ENCODE data around the gene TUBB4B.

The TUBB4B gene

DNA sequence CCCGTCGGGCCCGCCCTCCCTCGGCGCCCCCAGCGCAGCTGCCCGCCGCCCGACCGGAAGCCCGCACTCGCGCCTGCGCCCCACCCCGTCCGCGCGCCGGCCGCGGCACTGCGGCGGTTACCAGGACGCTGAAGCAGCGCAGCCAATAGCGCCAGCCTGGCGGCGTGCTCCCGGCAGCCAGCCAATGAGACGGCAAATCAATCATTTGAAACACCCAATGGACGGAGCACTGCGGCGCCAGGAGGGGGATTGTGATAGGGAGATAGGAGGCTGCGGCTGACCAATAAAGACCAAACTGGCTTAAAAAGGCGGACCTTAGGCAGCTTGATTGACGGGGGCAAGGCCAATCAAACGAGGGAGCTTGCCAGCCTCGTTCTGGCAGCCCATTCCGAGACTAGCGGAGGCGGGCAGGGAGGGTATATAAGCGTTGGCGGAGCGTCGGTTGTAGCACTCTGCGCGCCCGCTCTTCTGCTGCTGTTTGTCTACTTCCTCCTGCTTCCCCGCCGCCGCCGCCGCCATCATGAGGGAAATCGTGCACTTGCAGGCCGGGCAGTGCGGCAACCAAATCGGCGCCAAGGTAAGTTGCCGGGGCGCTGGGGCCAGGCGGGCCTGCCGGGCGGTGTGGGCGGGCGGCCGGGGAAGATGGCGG, at the start of gene TUBB4B:
Gene TUBB4B, plus strand, starts transcription at position 447 of the 649 bp plus-strand sequence. Its CDS starts 74 bp downstream, at position 521.
- peak; percentile 100 for DNase-seq

DNA sequence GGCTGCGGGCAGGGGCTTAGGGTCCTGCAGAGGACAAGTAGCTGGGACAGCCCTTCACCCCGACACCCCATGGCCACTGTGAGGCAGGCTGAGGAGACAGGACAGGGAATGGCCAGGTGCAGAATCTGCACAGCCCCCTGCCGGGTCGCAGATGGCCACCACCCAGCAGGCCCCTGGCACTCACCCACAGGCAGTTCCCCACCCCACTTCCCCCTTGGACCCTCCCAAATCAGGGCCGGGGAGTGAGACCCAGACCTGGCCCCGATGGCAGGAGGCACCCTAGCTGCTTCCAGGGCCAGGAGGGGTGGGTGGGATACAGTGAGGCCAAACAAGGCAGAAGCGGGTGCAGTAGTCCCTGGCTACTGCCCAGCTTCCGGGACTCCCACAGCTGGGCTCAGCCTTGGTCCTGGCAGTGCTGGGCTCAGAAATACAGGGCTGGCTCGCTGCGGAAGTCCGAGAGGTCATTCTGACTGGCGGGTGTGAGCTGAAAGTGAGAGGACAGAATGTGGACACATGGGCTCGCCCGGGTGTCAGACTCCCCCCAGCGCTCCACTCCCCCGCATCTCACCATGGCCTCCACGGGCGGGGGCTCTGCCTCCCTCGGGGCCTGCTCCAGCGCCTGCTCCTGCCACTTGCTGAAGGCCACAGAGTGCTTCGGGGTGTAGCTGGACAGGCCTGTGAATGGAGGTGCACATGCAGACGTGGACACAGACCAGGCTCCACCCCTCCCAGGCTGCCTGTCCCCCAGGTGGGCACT, 49.2 kb upstream of the TUBB4B start:
- no peak for DNase-seq

DNA sequence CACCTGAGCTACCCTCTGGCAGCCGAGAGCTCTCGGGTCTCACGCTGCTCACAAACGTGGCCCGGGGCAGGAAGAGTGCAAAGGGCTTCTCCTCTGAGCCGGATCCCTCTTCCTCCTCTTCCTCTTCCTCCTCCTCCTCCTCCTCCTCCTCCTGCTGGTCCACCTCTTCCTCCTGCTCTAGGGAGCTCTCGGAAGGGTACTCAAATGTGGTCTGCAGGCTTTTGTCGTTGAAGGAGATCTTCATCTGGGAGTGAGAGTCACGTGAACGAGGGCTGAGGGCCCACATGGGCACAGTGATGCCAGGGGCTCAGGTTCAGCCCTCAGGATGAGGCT, 48.7 kb upstream of the TUBB4B start:
- no peak for DNase-seq

DNA sequence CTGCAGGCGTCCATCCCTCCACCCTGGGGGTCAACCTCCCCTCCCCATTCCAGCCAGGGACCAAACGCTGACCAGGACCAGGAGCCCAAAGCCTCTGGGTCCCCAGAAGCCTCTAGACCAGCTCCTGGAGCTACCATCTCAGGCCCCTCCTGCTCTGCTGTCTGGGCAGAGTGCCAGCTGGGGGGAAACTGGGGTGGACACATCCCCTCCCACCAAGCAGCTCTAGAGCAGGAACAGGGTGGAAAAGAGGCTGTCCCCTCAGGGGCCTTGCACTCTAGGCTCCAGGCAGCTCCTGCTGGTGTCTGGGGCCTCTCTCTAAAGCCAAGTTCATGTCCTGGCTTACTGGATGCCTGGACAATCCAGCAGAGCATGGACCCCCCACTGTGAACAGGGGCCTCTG, 48.2 kb upstream of the TUBB4B start:
- DNase-seq, result no peak

DNA sequence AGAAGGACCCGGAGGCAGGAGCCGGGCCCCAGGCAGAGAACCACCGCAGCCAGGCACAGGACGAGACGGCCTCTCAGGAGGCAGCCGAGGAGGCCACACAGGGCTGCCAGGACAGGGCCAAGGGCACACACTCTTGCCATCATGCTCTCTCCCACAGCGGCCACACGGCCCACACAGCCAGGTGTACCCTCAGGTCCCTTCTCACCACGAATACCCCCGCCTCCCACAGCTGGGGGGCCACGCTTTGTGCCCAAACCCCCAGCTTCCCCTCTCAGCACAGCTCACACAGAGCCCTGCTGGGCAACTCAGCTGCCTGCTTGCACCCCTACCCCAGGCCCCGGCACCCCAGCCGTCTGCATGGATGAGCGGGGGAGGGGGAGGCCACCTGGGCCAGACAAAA, 47.3 kb upstream of the TUBB4B start:
- DNase-seq, result no peak

DNA sequence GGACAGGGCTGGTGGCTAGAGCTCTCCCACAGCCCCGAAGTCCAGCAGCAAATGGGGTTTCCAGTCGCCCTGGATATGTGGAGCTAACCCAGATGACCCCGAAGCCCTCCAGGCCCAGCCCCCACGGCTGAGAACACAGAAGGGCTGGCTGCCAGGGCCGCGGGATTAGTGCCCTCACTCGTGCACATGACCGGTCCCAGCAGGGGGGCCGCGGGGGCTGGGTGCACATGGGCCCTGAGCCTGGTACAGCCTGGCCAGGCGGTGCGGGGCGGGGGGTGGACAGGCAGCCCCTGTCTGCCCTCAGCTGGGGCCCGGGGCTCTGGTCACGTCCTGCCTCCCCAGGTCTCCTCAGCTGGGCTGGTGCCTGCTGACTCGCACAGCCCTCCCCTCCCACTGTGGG, 46.7 kb upstream of the TUBB4B start:
- no peak for DNase-seq

DNA sequence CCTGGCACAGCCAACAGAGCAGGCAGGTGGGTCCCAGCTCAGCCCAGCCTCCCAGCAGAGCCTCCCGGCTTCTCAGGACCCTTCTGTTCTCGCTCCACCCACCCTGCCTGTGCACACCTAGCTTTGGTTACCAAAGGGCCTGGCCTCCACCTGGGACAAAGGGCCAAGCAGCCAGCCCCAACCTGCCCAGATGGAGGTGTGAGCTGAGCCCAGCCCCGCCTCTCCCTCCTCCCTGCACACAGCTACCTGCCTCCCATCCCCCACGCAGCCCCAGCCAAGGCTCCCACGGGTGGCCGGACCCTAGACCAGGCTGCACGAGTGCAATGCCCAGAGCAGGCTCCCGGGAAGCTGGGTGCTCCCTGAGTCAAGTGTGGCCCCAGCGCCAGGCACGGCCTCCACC, 46.2 kb upstream of the TUBB4B start:
- DNase-seq, result peak; percentile 86

DNA sequence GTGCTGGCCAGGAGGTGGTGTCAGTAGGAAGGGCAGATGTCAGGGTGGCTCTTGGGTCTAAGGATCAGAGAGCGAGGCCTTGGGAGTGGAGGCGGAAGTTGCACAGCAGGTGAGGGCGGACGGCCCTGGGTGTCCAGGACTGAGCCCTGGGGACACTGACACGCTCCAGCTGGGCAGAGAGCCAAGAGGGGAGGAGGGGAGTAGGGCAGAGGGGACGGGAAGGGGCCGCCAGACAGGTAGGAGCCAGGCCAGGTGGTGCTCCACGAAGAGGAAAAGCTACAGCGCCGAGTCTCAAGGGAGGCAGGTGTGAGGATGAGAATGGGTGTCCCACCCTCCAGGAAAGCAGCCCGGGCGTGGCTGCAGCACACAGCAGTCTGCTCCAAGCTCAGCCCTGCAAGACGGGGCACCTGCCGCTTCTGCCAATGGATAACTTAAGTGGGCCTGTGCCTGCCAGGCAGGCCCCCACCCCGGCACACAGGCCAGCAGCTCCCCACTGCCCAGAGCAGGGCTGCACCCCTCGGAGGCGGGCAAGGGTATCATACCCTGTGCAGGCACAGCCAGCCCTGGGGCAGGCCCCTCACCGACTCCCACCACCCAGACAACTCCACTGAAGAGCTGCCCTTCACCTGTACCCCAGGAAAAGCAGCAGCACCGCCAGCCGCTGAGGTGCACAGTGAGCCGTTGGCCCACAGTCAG, 45.4 kb upstream of the TUBB4B start:
- peak; percentile 99 for DNase-seq

DNA sequence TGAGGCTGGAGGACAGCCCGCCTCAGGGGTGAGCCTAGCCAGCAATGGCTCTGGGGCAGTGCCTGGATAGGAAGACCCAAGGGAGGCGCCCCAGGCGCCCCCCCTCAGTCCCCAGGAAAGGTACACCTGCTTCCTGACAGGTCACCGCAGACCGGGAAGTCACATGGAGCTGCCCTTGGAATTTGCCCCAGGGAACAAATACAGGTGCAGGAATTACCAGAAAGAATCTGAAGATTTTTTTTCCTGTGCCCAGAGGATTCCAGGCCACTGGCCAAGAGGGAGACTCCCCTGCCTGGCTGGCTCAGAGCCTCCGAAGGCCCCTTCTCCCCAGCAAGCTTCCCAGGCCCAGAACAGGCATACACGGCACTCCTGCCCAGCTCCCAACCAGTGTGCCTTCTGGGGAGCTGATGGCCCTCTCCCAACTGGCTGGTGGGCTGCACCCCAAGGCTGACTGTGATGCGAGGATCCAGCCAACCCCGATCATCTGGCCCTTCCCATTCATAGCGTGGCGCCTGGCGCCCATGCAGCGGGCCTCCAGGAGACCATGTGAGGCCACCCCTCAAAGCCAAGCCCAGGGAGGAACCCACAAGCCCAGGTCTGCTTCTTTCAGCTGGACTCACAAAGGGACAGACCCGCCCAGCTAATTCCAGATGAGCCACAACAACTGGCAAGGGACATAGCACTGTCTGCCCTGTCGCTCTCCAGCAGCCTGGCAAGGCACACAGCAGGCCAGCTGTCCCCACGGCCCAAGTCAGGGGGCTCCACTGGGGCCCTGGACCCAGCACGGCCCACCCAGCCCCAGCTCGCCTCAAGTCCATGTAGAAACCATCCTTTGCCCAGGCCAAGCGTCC, 42.8 kb upstream of the TUBB4B start:
- DNase-seq, result no peak

DNA sequence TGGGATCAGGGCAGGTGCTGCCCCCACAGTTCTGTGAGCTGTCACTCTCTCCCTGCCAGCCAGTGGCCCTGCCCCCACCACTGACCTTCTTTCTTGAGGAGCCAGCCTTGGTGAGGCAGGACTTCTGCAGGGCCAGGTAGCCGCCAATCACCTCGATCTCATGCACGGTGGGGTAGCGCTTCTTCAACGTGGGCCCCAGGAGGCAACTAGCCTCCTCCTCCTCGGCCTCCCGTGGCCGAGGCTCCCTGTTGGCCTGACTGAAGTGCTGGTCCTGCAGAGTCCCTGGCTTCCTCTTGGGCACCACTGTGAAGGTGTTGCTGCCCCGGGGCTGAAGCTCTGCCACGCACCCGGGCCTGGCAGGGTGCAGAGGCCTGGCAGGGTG, 42.2 kb upstream of the TUBB4B start:
- DNase-seq, result no peak

DNA sequence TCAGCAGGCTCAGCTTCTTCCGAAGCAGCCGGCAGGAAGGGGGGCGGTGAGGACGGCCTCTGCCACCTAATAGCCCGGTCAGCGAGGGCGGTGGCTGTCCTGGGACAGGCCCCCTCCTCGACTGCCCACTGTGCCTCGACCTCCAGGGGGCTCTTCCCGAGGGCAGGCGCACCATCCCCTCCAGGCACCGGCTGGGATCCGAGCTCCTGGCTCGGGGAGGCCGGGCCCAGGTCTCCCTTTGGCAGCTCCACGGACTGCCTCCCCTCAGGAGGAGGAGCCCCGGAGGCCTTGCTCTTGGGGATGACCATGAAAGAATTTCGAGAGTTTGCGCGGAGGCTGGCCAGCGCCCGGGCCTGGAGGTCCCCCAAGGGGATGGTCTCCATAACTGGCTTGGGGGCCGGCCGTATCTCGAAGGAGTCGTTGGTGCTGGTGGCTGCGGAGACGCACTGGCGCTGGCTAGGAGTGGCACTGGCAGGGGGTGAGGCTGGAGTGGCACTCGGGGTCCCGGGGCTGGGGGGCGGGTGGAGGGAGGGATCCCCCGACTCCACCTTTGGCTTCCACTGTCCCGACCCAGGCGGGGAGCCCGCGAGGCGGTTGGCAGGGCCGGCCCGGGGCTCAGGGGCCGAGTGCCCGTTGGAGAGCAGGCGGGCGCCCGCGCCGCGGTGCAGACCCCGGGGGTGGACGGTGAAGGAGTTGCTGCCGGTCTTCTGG, 41.5 kb upstream of the TUBB4B start:
- no peak for DNase-seq

DNA sequence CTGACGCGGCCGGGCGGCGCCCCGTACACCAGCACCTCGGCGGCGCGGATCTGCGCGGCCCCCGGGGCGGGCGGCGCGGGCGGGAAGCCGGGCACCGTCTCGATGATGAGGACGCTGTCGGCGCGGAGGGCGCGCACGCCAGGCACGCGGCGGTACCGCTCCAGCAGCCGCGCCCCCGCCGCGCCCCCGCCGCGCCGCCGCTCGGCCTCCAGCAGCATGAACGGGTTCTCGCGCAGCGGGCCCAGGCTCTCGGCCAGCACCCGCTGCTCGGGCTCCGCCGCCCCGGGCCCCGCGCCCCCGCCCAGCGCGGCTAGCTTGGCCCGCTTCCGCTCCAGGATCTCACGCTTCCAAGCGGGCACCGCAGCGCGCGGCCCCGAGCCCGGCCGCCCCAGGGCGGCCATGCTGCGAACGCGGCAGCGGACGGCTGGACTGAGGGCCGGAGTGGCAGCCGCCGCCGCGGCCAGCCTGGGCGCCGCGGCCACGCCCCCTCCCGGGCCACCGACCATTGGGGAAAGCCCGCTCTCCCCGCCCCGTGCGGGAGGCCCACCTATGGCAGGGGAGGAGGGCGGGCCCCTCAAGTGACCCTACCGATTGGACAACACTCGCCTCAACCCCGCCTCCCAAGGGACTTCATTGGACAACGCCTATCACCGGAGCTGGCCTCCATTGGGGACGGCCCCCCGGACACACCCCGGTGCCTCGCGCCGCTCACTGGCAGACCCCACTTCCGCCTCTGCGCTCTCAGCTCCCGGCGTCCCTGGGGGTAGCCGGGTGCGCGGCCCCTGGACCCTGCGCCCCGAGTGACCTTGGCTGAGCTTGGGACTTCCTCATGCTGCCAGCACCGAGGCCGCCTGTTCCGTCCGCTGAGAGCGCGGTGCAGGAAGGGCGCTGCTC, 40.5 kb upstream of the TUBB4B start, which contains the start of gene TPRN:
Gene TPRN, minus strand, starts transcription at position 431 of the 894 bp plus-strand sequence. Its CDS starts 30 bp downstream, at position 401.
- peak; percentile 98 for DNase-seq

DNA sequence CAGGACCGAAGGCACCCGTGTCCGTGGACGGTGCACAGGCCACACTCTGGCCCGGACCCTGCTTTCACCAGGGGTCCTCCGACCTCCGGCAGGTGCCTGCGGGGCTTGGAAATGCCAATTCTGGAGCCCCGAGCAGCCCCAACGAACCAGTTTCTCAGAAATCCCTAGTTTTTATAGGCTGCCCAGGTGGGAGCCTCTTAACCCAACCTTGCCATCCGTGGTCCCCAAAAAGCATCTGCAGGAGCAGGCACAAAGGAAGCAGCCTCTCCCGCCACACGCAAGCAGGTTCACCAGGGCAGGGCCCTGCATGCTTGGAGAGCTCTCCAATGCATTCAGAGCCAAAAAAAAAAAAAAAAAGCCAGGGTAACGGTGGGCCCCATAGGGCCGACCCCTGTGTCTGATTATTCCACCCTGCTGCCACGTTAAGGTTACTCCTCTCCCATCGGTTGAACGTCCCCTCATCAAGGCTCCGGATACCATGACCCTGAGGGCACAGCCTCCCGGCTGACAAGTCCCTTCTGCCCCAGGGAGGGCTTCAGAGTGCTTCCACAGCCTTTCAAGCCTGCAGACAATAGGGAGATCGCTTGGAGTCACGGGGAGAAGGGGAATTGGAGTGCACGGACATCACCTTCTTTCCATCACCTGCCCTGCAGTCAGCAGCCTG, 39.8 kb upstream of the TUBB4B start:
- no peak for DNase-seq

DNA sequence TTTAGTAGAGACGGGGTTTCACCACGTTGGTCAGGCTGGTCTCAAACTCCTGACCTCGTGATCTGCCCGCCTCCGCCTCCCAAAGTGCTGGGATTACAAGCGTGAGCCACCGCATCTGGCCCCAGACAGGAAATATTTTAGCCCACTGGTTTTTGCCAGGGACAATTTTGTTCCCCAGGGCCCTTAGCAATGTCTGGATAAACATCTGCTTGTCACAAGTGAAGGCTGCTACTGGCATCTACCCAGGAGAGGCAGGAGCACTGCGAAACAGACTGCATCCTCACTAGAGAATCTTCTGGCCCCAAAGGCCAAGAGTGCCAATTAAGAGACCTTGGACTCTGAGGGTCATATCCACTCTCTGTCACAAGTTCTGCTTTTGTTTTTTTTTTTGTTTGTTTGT, 38.1 kb upstream of the TUBB4B start:
- DNase-seq, result no peak

DNA sequence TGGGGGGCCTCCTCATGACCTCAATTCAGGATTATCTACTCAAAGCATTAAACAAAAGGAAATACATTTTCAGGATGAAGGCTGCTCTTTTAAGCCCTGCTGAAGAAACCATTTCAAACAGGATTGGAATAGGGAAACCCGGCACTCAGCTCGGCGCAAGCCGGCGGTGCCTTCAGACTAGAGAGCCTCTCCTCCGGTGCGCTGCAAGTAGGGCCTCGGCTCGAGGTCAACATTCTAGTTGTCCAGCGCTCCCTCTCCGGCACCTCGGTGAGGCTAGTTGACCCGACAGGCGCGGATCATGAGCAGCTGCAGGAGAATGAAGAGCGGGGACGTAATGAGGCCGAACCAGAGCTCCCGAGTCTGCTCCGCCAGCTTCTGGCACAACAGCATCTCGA, 36.4 kb upstream of the TUBB4B start:
- DNase-seq, result no peak

DNA sequence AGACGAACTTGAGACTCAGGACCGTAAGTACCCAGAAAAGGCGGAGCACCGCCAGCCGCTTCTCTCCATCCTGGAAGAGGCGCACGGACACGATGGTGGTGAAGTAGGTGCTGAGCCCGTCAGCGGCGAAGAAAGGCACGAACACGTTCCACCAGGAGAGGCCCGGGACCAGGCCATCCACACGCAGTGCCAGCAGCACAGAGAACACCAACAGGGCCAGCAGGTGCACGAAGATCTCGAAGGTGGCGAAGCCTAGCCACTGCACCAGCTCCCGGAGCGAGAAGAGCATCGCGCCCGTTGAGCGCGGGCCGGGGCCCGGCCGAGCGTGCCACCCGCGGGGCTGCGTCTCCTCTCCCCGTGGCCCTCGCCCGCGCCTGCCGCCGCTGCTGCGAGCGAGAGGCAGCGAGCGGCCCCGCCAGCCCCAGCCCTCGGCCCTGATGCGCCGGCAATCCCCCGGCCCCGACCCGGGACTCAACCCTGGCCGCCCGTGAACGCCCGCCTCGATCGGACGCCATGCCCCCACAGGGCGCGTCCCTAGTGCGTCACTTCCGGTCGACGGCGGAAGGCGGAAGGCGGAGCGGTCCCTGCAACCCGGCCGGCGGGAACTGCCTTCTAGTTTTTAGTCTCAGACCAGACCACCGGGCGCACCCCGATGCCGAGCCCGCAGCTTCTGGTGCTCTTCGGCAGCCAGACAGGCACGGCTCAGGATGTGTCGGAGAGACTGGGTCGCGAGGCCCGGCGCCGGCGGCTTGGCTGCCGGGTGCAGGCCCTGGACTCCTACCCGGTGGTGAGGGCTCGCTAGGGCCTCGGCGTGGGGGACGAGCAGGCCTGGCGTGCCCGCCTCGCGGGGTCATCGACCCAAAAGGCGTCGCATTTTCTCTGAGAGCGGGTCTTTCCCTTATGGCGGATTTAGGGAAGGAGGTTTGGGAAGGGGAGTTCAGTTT, 35.7 kb upstream of the TUBB4B start, which contains the start of the genes NDOR1 and TMEM203:
Gene NDOR1, plus strand, starts transcription at position 575 of the 944 bp plus-strand sequence. Its CDS starts 78 bp downstream, at position 653.
Gene TMEM203, minus strand, starts transcription at position 523 of the 944 bp plus-strand sequence. Its CDS starts 234 bp downstream, at position 289.
- no peak for DNase-seq

DNA sequence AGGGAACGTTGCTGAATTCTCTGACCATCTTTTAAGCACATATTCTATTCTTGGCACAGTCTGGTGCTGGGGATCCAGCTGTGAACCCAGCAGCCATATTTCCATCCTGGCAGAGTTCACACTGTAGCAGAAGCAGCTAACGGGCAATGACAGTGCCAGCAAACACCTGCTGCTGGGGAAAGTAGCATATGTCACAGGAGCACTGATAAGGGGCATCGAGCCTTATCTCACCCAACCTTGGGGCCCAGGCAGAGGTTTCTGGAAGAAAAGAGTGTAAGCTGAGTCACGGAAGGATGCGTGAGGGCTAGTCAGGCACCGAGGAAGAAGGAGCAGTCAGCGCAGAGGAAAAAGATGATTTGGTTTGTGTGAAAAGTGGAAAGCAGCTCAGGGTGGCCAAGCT, 34.5 kb upstream of the TUBB4B start:
- DNase-seq, result no peak

DNA sequence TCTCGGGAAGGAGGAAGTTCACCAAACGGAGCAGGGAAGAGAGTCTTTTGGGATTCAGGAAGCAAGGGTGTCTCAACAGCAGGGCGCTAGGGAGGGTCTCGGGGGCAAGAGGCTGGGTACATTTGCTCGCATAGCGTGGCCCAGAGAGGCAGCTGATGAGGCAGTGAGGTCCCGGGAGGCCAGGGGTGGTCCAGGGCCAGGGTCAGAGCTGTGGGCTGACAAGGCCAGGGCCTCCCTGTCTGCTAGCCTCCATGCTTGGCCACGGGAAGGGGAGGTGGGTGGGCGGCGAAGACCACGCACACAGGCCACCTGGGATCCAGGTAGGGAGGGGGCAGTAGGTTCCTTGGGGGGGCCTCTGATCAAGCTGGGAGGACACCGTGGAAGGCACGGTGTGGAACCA, 29.6 kb upstream of the TUBB4B start:
- no peak for DNase-seq

DNA sequence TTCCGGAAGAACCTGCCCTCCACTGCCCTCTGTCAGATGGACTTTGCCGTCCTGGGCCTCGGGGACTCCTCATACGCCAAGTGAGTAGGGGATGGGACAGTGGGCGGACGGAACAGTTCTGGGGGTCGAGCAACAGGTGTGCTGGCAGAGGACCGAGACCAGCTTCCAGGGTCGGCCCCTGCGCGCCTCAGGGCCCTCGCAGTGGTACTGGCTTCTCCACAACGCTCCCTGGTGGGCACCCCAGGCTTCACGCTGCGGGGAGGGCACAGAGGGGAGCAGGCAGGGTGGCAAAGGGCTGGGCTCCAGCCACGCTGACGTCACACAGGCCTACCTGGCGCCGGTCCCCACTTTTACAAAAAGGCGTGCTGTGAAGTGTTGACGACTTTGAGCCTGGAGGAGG, 28.6 kb upstream of the TUBB4B start:
- DNase-seq, result no peak
